ENCODE measurements around the gene ADPGK. TPM values are rescaled to one million over a fixed set of nuclear protein-coding genes. Genes with fewer than 3 reads are reported as not detected.
A peak's percentile ranks its signal among the peaks of the same experiment; 100 is the strongest.

ADPGK gene
- 242 TPM for total RNA-seq (2013)
- polyA plus RNA-seq: 100 to 1,000 TPM; 138 to 283 (median 152) TPM
- 136 and 182 TPM in 2 replicates for polyA minus RNA-seq
- total RNA-seq: 65.0 to 218 (median 172) reads per million in 11 experiments

- Histone ChIP-seq H4K20me1 (ENCODE audit: insufficient read depth, low read length) (peaks cover 39% of the 10 kb centered on the region), H3K4me1 (ENCODE audit: control insufficient read depth in 1 of 2, insufficient read depth in 2 of 2, low read length in 2 of 2) (peaks cover 30 to 39% of the 10 kb centered on the region in 2 donors), H3K27me3 (ENCODE audit: control insufficient read depth in 2 of 2, insufficient read depth in 2 of 2, low read length in 2 of 2) (no peaks in the 10 kb centered on the region), H3K4me2 (replicated peaks; ENCODE audit: extremely low read depth, low read length, poor library complexity, severe bottlenecking) (peak within 1 kb of the TSS; percentile 79), H3K9me3 (replicated peaks in 1 of 2; ENCODE audit: control insufficient read depth in 1 of 2, insufficient read depth in 1 of 2, low read length in 2 of 2) (no peaks in the 10 kb centered on the region), H3K27ac (ENCODE audit: low read depth in 1 of 2, low read length in 2 of 2) (peak within 1 kb of the TSS; percentile 97 to 100), H3K36me3 (replicated peaks in 1 of 2; ENCODE audit: control insufficient read depth in 1 of 2, insufficient read depth in 2 of 2, low read length in 2 of 2) (peaks cover 20 to 26% of the 10 kb centered on the region in 2 donors), H3K4me3 (replicated peaks in 1 of 3; ENCODE audit: low read depth in 2 of 3, low read length in 3 of 3) (peak within 1 kb of the TSS; percentile 73 to 91 (median 88)), H2AFZ (ENCODE audit: insufficient read depth, low read depth, low read length, poor library complexity, severe bottlenecking) (peak within 1 kb of the TSS; percentile 46), H3K79me2 (ENCODE audit: insufficient read depth, low read length) (peaks cover 43% of the 10 kb centered on the region), H3K9ac (ENCODE audit: insufficient read depth, low read length, poor library complexity, severe bottlenecking) (peak within 1 kb of the TSS; percentile 100)
- peaks cover 28 to 31% of the 10 kb centered on the region in 2 donors for H3K36me3 Mint-ChIP-seq
- H3K9me3 Mint-ChIP-seq: no peaks in the 10 kb centered on the region
- under 1% methylated on average over 66 of the region's 68 CpGs for WGBS (ENCODE audit: insufficient coverage)
- intact Hi-C loops (cut with micrococcal nuclease): loop anchor here (10.0 kb wide), 2 partner anchors 309 to 459 kb away; partner anchors contain the start of genes ARIH1 (in 2 of the 2) and CELF6 (in 1 of the 2)
- peak within 1 kb of the TSS; percentile 88 to 97 for H3K4me3 Mint-ChIP-seq
- peak; percentile 83 to 95 (median 92) for DNase-seq
- H3K27me3 Mint-ChIP-seq (ENCODE audit: low read depth in 3 of 3): peaks cover 0 to 2% (median 1%) of the 10 kb centered on the region in 3 donors
- peak within 1 kb of the TSS; percentile 97 to 100 (median 99) for H3K27ac Mint-ChIP-seq
- TF ChIP-seq, protein P1, sequence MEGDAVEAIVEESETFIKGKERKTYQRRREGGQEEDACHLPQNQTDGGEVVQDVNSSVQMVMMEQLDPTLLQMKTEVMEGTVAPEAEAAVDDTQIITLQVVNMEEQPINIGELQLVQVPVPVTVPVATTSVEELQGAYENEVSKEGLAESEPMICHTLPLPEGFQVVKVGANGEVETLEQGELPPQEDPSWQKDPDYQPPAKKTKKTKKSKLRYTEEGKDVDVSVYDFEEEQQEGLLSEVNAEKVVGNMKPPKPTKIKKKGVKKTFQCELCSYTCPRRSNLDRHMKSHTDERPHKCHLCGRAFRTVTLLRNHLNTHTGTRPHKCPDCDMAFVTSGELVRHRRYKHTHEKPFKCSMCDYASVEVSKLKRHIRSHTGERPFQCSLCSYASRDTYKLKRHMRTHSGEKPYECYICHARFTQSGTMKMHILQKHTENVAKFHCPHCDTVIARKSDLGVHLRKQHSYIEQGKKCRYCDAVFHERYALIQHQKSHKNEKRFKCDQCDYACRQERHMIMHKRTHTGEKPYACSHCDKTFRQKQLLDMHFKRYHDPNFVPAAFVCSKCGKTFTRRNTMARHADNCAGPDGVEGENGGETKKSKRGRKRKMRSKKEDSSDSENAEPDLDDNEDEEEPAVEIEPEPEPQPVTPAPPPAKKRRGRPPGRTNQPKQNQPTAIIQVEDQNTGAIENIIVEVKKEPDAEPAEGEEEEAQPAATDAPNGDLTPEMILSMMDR (IDR thresholded peaks at IDR 0.05): no peak
- peaks cover 45% of the 10 kb centered on the region for H3K4me1 Mint-ChIP-seq
These were observed at the start of gene ADPGK for GRCh38 chr15:72783640-72784455. Gene ADPGK, minus strand, starts transcription at chr15:72783758. Its CDS starts 67 bp downstream, at chr15:72783691.

- DNase-seq: no peak
- Histone ChIP-seq H3K9ac (ENCODE audit: insufficient read depth, low read length, poor library complexity, severe bottlenecking) (no peak overlapping the region), H3K79me2 (ENCODE audit: insufficient read depth, low read length) (no peaks in the 10 kb centered on the region), H3K36me3 (replicated peaks in 1 of 2; ENCODE audit: control insufficient read depth in 1 of 2, insufficient read depth in 2 of 2, low read length in 2 of 2) (no peaks in the 10 kb centered on the region), H3K4me2 (replicated peaks; ENCODE audit: extremely low read depth, low read length, poor library complexity, severe bottlenecking) (no peak overlapping the region), H2AFZ (ENCODE audit: insufficient read depth, low read depth, low read length, poor library complexity, severe bottlenecking) (no peak overlapping the region), H3K4me3 (replicated peaks in 1 of 3; ENCODE audit: low read depth in 2 of 3, low read length in 3 of 3) (no peak overlapping the region), H3K4me1 (ENCODE audit: control insufficient read depth in 1 of 2, insufficient read depth in 2 of 2, low read length in 2 of 2) (no peaks in the 10 kb centered on the region), H3K9me3 (replicated peaks in 1 of 2; ENCODE audit: control insufficient read depth in 1 of 2, insufficient read depth in 1 of 2, low read length in 2 of 2) (no peaks in the 10 kb centered on the region), H4K20me1 (ENCODE audit: insufficient read depth, low read length) (no peaks in the 10 kb centered on the region), H3K27me3 (ENCODE audit: control insufficient read depth in 2 of 2, insufficient read depth in 2 of 2, low read length in 2 of 2) (no peaks in the 10 kb centered on the region), H3K27ac (ENCODE audit: low read depth in 1 of 2, low read length in 2 of 2) (no peak overlapping the region)
- Mint-ChIP-seq H3K27ac (no peak overlapping the region), H3K4me3 (no peak overlapping the region), H3K4me1 (peaks cover 2% of the 10 kb centered on the region), H3K36me3 (no peaks in the 10 kb centered on the region), H3K9me3 (peaks cover 0 to 5% (median 1%) of the 10 kb centered on the region in 7 donors), H3K27me3 (ENCODE audit: low read depth in 3 of 3) (peaks cover 0 to 12% (median 10%) of the 10 kb centered on the region in 3 donors)
- intact Hi-C loops (cut with micrococcal nuclease): no loop called here
- TF ChIP-seq, protein P1 (IDR thresholded peaks at IDR 0.05): no peak
These were observed 43.7 kb upstream of the ADPGK start for GRCh38 chr15:72827226-72827625.
